ENCODE results near the gene ARRB1. TPM values are rescaled to one million over a fixed set of nuclear protein-coding genes. Genes with fewer than 3 reads are reported as not detected.

ARRB1 gene
- total and polyA plus RNA-seq, 9 of the 15 experiments (the other 6 are each of a cell fraction or from before 2014, with no cell fraction given): 6.6 to 45.4 (median 28.5) TPM

- TF ChIP-seq REST (IDR thresholded peaks at IDR 0.05; ENCODE audit: borderline replicate concordance) (peak; percentile 97), REST (CRISPR knock-in tag; IDR thresholded peaks at IDR 0.05; ENCODE audit: low read depth) (peak; percentile 87), STAG1 (CRISPR knock-in tag; IDR thresholded peaks at IDR 0.05; ENCODE audit: borderline replicate concordance) (peak; percentile 85; the same call in 1 of the 2 replicates), RCOR1 (IDR thresholded peaks at IDR 0.05; ENCODE audit: borderline replicate concordance in 1 of 2, low read depth in 2 of 2, low read length in 2 of 2) (peak in 1 of 2 experiments; percentile 75; a peak in 2 of 4 replicates), ZNF431 (CRISPR knock-in tag; IDR thresholded peaks at IDR 0.05) (peak; percentile 80; the same call in 1 of the 2 replicates), PHF8 (IDR thresholded peaks at IDR 0.05; ENCODE audit: borderline replicate concordance, low read length) (peak; percentile 76; the same call in 1 of the 2 replicates), ATF6 (CRISPR knock-in tag; IDR thresholded peaks at IDR 0.05) (no peak), MAX (CRISPR knock-in tag; IDR thresholded peaks at IDR 0.05) (peak; percentile 89), ZFP36 (IDR thresholded peaks at IDR 0.05; ENCODE audit: low read depth, low read length, partially characterized antibody) (no peak), NR3C1 (CRISPR knock-in tag; IDR thresholded peaks at IDR 0.05) (peak; percentile 91), TBP (optimal IDR thresholded peaks at IDR 0.05; ENCODE audit: low read depth, low read length) (peak; percentile 49), SIN3B (IDR thresholded peaks at IDR 0.05; ENCODE audit: low read depth) (no peak; the same call in 1 of the 2 replicates)
Measured at GRCh38 chr11:75241036-75241905, 110.2 kb downstream of the ARRB1 start (continued).
